Activated CD8-positive, alpha-beta memory T cell treated with anti-CD3 and anti-CD28 coated beads for 4 hours (primary cell): ENCODE results near the gene URI1.
"Not testable (repeated sequence)": the region's sequence is repeated elsewhere in the genome, so short reads cannot be mapped to it uniquely, and the experiment has no call there.

Experiments
- DNase-seq, 2 donors: peaks; one replicate each; pipeline ENCODE4 v3.0.0-alpha.2; 2020; ENCODE audit warnings: low read depth in 2 of 2

Gene URI1

GRCh38 chr19:29941828-29942403, at the start of gene URI1:
TSS of gene URI1 (plus strand) at chr19:29942239. CDS start at chr19:29942548, 309 bp downstream.
- DNase-seq = peak; percentile 85 to 93

- DNase-seq = no peak
These were observed 48.3 kb upstream of the URI1 start for GRCh38 chr19:29893606-29894284.

- no peak for DNase-seq
These were observed 45.2 kb upstream of the URI1 start for GRCh38 chr19:29896802-29897201.

- no peak for DNase-seq
These were observed 44.6 kb upstream of the URI1 start for GRCh38 chr19:29897466-29897865.

GRCh38 chr19:29904017-29904416, 38.0 kb upstream of the URI1 start:
- DNase-seq = no peak

- no peak for DNase-seq
These were observed 32.8 kb upstream of the URI1 start for GRCh38 chr19:29908963-29909944.

GRCh38 chr19:29914933-29915332, 27.1 kb upstream of the URI1 start:
- DNase-seq = no peak

GRCh38 chr19:29915832-29916231, 26.2 kb upstream of the URI1 start:
- not testable (repeated sequence) for DNase-seq

GRCh38 chr19:29917911-29918310, 24.1 kb upstream of the URI1 start:
- no peak for DNase-seq

- DNase-seq = no peak
These were observed 23.1 kb upstream of the URI1 start for GRCh38 chr19:29918891-29919290.

- no peak for DNase-seq
These were observed 19.1 kb upstream of the URI1 start for GRCh38 chr19:29922972-29923371.

- DNase-seq = no peak
These were observed 18.4 kb upstream of the URI1 start for GRCh38 chr19:29923653-29924052.

- no peak for DNase-seq
These were observed 16.0 kb upstream of the URI1 start for GRCh38 chr19:29926031-29926430.

- no peak for DNase-seq
These were observed 15.2 kb upstream of the URI1 start for GRCh38 chr19:29926801-29927200.

GRCh38 chr19:29927944-29928625, 14.0 kb upstream of the URI1 start:
- DNase-seq = no peak

- no peak for DNase-seq
These were observed 13.2 kb upstream of the URI1 start for GRCh38 chr19:29928831-29929230.

- no peak for DNase-seq
These were observed 7.8 kb upstream of the URI1 start for GRCh38 chr19:29934257-29934656.

GRCh38 chr19:29934781-29935180, 7.3 kb upstream of the URI1 start:
- DNase-seq = no peak

GRCh38 chr19:29936409-29936808, 5.6 kb upstream of the URI1 start:
- DNase-seq = no peak

- DNase-seq = no peak
These were observed 2.4 kb upstream of the URI1 start for GRCh38 chr19:29939628-29940027.

- no peak for DNase-seq
These were observed 961 bp upstream of the URI1 start for GRCh38 chr19:29940971-29941585.
